Measurements from ENCODE around the gene PTOV1. TPM values are rescaled to one million over a fixed set of nuclear protein-coding genes. Genes with fewer than 3 reads are reported as not detected.

PTOV1 gene
- total RNA-seq, 1 experiment from 2014 or later: 296 TPM

DNA sequence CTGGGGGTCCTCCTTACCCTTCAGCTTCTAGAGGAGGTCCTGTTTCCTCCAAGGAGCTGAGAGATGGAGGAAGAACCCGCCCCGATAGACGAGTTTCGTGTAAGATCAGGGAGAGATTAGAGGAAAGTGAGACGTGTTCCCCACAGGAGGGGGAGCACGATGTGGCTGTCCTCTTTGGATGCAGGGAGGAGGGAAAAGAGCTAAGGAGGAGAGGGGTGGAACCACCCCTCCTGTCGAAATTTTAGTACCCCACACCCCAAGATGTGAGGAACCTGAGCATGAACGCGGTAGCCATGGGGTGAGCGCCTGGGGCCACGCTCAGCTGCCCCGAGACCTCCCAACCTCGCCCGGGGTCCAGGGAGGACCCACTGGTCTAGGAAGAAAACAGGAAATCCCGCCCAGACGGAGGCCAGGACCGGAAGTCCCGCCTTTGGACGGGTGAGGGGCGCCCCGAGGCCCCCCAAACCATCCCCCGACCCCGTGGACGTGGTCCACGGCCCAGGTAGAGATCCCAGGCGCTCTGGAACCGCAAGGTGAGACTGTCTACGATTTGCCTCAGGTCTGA, 25.0 kb downstream of the PTOV1 start:
- Mint-ChIP-seq H3K4me1 (peaks cover 23% of the 10 kb centered on the region), H3K9me3 (no peaks in the 10 kb centered on the region), H3K4me3 (no peak overlapping the region), H3K36me3 (peaks cover 19% of the 10 kb centered on the region), H3K27me3 (ENCODE audit: low read depth) (no peaks in the 10 kb centered on the region), H3K27ac (no peak overlapping the region)
- ATAC-seq (peak; percentile 11), DNase-seq (ENCODE audit: low spot score) (peak; percentile 63)
- ChIA-PET POLR2A (interaction anchor here (1.0 to 2.2 kb wide), 7 partner anchors 11 to 199 kb away, joined by 3 to 9 read pairs (median 4); partner anchors contain the start of genes ATF5 and NUP62), CTCF (interaction anchor here (1.2 to 1.3 kb wide), 2 partner anchors 9 to 14 kb away, joined by 3 to 5 read pairs; no protein-coding TSS in a partner anchor)
- TF ChIP-seq ZNF121 (CRISPR knock-in tag; IDR thresholded peaks at IDR 0.05) (0 out of 2 replicates have a peak, but pooled peaks have one; percentile 27), TCF7 (CRISPR knock-in tag; IDR thresholded peaks at IDR 0.05; ENCODE audit: low read depth) (peak; percentile 50; the same call in 1 of the 2 replicates), NFE2L1 (CRISPR knock-in tag; IDR thresholded peaks at IDR 0.05) (0 out of 2 replicates have a peak, but pooled peaks have one; percentile 22), ZNF263 (CRISPR knock-in tag; IDR thresholded peaks at IDR 0.05; ENCODE audit: low read depth) (peak; percentile 83), FOXK1 (CRISPR knock-in tag; IDR thresholded peaks at IDR 0.05) (no peak), CBFB (CRISPR knock-in tag; IDR thresholded peaks at IDR 0.05; ENCODE audit: low read depth) (peak; percentile 32; the same call in 1 of the 2 replicates), KAT7 (CRISPR knock-in tag; IDR thresholded peaks at IDR 0.05; ENCODE audit: borderline replicate concordance) (no peak)

DNA sequence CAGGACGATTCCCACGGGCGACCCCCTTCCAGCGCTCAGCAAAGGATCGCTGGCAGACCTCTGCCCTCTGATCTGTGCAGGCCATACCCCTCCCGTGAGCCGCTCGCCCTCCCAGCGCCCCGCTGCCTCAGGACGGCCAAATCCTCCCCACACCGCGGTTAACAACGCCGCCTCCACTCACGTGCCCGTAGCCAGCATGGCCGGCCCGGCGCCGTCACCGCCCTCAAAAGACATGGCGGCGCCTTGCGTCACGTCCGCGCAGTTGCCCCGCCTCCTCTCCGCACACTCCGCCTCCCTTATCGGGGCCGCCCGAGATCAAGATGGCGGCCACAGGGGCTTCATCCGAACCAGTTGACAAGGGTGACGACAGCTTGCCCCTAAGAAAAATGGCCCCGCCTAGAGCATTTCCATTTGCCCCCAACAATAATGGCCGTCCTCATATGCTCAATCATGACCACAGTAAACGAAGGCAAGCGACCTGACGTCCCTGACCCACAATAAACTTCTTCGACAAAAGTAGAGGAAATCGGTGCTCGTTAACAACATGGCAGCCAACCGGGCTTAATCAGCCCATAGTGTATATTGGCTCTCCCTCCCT, 25.6 kb downstream of the PTOV1 start:
- peak; percentile 46 for ATAC-seq
- peaks cover 24% of the 10 kb centered on the region for H3K36me3 Mint-ChIP-seq
- TF ChIP-seq, protein P1, sequence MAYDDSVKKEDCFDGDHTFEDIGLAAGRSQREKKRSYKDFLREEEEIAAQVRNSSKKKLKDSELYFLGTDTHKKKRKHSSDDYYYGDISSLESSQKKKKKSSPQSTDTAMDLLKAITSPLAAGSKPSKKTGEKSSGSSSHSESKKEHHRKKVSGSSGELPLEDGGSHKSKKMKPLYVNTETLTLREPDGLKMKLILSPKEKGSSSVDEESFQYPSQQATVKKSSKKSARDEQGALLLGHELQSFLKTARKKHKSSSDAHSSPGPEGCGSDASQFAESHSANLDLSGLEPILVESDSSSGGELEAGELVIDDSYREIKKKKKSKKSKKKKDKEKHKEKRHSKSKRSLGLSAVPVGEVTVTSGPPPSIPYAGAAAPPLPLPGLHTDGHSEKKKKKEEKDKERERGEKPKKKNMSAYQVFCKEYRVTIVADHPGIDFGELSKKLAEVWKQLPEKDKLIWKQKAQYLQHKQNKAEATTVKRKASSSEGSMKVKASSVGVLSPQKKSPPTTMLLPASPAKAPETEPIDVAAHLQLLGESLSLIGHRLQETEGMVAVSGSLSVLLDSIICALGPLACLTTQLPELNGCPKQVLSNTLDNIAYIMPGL (CRISPR knock-in tag; IDR thresholded peaks at IDR 0.05): peak; percentile 57; the same call in 1 of the 2 replicates
- no peak for TF ChIP-seq SMAD4 (CRISPR knock-in tag; IDR thresholded peaks at IDR 0.05)
- 0 out of 2 replicates have a peak, but pooled peaks have one; percentile 62 for TF ChIP-seq CREB1 (CRISPR knock-in tag; IDR thresholded peaks at IDR 0.05)
- peak; percentile 69 for TF ChIP-seq GABPB1 (CRISPR knock-in tag; IDR thresholded peaks at IDR 0.05)
- peak; percentile 42; the same call in 1 of the 2 replicates for TF ChIP-seq FOXK1 (CRISPR knock-in tag; IDR thresholded peaks at IDR 0.05)
- peak; percentile 28; the same call in 1 of the 2 replicates for TF ChIP-seq NFYB (CRISPR knock-in tag; conservative IDR thresholded peaks at IDR 0.05; ENCODE audit: low read depth)
- peak; percentile 95 for TF ChIP-seq SP1 (CRISPR knock-in tag; conservative IDR thresholded peaks at IDR 0.05)
- TF ChIP-seq, protein P2, sequence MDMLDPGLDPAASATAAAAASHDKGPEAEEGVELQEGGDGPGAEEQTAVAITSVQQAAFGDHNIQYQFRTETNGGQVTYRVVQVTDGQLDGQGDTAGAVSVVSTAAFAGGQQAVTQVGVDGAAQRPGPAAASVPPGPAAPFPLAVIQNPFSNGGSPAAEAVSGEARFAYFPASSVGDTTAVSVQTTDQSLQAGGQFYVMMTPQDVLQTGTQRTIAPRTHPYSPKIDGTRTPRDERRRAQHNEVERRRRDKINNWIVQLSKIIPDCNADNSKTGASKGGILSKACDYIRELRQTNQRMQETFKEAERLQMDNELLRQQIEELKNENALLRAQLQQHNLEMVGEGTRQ (CRISPR knock-in tag; IDR thresholded peaks at IDR 0.05): peak; percentile 88
- no peak for TF ChIP-seq NR1H2 (CRISPR knock-in tag; IDR thresholded peaks at IDR 0.05)
- TF ChIP-seq ZNF232 (CRISPR knock-in tag; IDR thresholded peaks at IDR 0.05): peak; percentile 84
- TF ChIP-seq, protein P3, sequence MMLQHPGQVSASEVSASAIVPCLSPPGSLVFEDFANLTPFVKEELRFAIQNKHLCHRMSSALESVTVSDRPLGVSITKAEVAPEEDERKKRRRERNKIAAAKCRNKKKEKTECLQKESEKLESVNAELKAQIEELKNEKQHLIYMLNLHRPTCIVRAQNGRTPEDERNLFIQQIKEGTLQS (CRISPR knock-in tag; conservative IDR thresholded peaks at IDR 0.05): 0 out of 2 replicates have a peak, but pooled peaks have one; percentile 39
- peak; percentile 93 for TF ChIP-seq CREM (CRISPR knock-in tag; IDR thresholded peaks at IDR 0.05)
- TF ChIP-seq, protein P4, sequence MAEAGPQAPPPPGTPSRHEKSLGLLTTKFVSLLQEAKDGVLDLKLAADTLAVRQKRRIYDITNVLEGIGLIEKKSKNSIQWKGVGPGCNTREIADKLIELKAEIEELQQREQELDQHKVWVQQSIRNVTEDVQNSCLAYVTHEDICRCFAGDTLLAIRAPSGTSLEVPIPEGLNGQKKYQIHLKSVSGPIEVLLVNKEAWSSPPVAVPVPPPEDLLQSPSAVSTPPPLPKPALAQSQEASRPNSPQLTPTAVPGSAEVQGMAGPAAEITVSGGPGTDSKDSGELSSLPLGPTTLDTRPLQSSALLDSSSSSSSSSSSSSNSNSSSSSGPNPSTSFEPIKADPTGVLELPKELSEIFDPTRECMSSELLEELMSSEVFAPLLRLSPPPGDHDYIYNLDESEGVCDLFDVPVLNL (CRISPR knock-in tag; IDR thresholded peaks at IDR 0.05; ENCODE audit: borderline replicate concordance, low read depth): 0 out of 2 replicates have a peak, but pooled peaks have one; percentile 70
- no peak for TF ChIP-seq ZNF423 (CRISPR knock-in tag; IDR thresholded peaks at IDR 0.05)
- TF ChIP-seq, protein P5, sequence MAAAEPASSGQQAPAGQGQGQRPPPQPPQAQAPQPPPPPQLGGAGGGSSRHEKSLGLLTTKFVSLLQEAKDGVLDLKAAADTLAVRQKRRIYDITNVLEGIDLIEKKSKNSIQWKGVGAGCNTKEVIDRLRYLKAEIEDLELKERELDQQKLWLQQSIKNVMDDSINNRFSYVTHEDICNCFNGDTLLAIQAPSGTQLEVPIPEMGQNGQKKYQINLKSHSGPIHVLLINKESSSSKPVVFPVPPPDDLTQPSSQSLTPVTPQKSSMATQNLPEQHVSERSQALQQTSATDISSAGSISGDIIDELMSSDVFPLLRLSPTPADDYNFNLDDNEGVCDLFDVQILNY (CRISPR knock-in tag; IDR thresholded peaks at IDR 0.05): peak; percentile 53; the same call in 1 of the 2 replicates
- TF ChIP-seq, protein P6, sequence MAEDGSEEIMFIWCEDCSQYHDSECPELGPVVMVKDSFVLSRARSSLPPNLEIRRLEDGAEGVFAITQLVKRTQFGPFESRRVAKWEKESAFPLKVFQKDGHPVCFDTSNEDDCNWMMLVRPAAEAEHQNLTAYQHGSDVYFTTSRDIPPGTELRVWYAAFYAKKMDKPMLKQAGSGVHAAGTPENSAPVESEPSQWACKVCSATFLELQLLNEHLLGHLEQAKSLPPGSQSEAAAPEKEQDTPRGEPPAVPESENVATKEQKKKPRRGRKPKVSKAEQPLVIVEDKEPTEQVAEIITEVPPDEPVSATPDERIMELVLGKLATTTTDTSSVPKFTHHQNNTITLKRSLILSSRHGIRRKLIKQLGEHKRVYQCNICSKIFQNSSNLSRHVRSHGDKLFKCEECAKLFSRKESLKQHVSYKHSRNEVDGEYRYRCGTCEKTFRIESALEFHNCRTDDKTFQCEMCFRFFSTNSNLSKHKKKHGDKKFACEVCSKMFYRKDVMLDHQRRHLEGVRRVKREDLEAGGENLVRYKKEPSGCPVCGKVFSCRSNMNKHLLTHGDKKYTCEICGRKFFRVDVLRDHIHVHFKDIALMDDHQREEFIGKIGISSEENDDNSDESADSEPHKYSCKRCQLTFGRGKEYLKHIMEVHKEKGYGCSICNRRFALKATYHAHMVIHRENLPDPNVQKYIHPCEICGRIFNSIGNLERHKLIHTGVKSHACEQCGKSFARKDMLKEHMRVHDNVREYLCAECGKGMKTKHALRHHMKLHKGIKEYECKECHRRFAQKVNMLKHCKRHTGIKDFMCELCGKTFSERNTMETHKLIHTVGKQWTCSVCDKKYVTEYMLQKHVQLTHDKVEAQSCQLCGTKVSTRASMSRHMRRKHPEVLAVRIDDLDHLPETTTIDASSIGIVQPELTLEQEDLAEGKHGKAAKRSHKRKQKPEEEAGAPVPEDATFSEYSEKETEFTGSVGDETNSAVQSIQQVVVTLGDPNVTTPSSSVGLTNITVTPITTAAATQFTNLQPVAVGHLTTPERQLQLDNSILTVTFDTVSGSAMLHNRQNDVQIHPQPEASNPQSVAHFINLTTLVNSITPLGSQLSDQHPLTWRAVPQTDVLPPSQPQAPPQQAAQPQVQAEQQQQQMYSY (CRISPR knock-in tag; IDR thresholded peaks at IDR 0.05): no peak
- TF ChIP-seq, protein P7, sequence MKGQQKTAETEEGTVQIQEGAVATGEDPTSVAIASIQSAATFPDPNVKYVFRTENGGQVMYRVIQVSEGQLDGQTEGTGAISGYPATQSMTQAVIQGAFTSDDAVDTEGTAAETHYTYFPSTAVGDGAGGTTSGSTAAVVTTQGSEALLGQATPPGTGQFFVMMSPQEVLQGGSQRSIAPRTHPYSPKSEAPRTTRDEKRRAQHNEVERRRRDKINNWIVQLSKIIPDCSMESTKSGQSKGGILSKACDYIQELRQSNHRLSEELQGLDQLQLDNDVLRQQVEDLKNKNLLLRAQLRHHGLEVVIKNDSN (CRISPR knock-in tag; IDR thresholded peaks at IDR 0.05): peak; percentile 81
- peak; percentile 82 for TF ChIP-seq ZNF416 (CRISPR knock-in tag; IDR thresholded peaks at IDR 0.05)

More for the DNA sequence above, 25.6 kb downstream of the PTOV1 start:
- H3K27ac Mint-ChIP-seq: no peak overlapping the region
- no peaks in the 10 kb centered on the region for H3K27me3 Mint-ChIP-seq (ENCODE audit: low read depth)
- peaks cover 23% of the 10 kb centered on the region for H3K4me1 Mint-ChIP-seq
- no peaks in the 10 kb centered on the region for H3K9me3 Mint-ChIP-seq
- ChIA-PET CTCF (interaction anchor here (1.0 to 1.9 kb wide), 5 partner anchors 7 to 14 kb away, joined by 3 to 12 read pairs (median 3); no protein-coding TSS in a partner anchor), POLR2A (interaction anchor here (0.6 to 2.2 kb wide), 10 partner anchors 7 to 1086 kb away, joined by 3 to 9 read pairs (median 4); partner anchors contain the start of genes ATF5, NUP62 and PTOV1)
- peak; percentile 98 for DNase-seq (ENCODE audit: low spot score)
- H3K4me3 Mint-ChIP-seq: no peak overlapping the region

Measured in WTC11 (cell line).